Stimulated activated CD8-positive, alpha-beta memory T cell treated with anti-CD3 and anti-CD28 coated beads, Interleukin-15, amount 100 ng/mL, for 48 hours (primary cell): Measurements from ENCODE around the gene LRGUK.

Source experiments
- DNase-seq, 2 donors: peaks; one replicate each; pipeline ENCODE4 v3.0.0-alpha.2; 2020; ENCODE audit warnings: low read depth in 2 of 2

Gene LRGUK

GRCh38 chr7:134300988-134301387 is 173.8 kb downstream of the LRGUK start:
- no peak for DNase-seq

- no peak for DNase-seq
Observed at GRCh38 chr7:134301592-134301991, 174.5 kb downstream of the LRGUK start.

- no peak for DNase-seq
Observed at GRCh38 chr7:134302120-134302519, 175.0 kb downstream of the LRGUK start.

GRCh38 chr7:134307320-134307719 is 180.2 kb downstream of the LRGUK start:
- no peak for DNase-seq

GRCh38 chr7:134308548-134308947 is 181.4 kb downstream of the LRGUK start:
- DNase-seq = no peak

- no peak for DNase-seq
Observed at GRCh38 chr7:134311807-134312206, 184.7 kb downstream of the LRGUK start.

- DNase-seq = no peak
Observed at GRCh38 chr7:134312717-134313116, 185.6 kb downstream of the LRGUK start.

GRCh38 chr7:134313543-134313942 is 186.4 kb downstream of the LRGUK start:
- DNase-seq = no peak
